GM19455 (cell line): ENCODE results near the gene PSMB9.
A peak's percentile ranks its signal among the peaks of the same experiment; 100 is the strongest.
"Not testable (repeated sequence)": the region's sequence is repeated elsewhere in the genome, so short reads cannot be mapped to it uniquely, and the experiment has no call there.

Source experiments
- ATAC-seq: cut with Tn5 transposase; IDR thresholded peaks from one replicate; pipeline ENCODE4 v1.9.1; 2021; ENCODE audit not compliant: unreplicated experiment

PSMB9 gene

GRCh38 chr6:32858194-32858593 is 4.2 kb downstream of the PSMB9 start:
- ATAC-seq, result no peak

- no peak for ATAC-seq
Observed at GRCh38 chr6:32860674-32861073, 6.7 kb downstream of the PSMB9 start.

- ATAC-seq, result no peak
Observed at GRCh38 chr6:32862725-32863124, 8.7 kb downstream of the PSMB9 start.

- ATAC-seq, result no peak
Observed at GRCh38 chr6:32865724-32866443, 11.9 kb downstream of the PSMB9 start.

GRCh38 chr6:32867022-32867477 is 13.1 kb downstream of the PSMB9 start:
- no peak for ATAC-seq

- ATAC-seq, result no peak
Observed at GRCh38 chr6:32867554-32868256, 13.7 kb downstream of the PSMB9 start.

- no peak for ATAC-seq
Observed at GRCh38 chr6:32868257-32868788, 14.3 kb downstream of the PSMB9 start.

GRCh38 chr6:32873947-32874346 is 20.0 kb downstream of the PSMB9 start:
- not testable (repeated sequence) for ATAC-seq

- ATAC-seq, result no peak
Observed at GRCh38 chr6:32876603-32877002, 22.6 kb downstream of the PSMB9 start.

- no peak for ATAC-seq
Observed at GRCh38 chr6:32879691-32880090, 25.7 kb downstream of the PSMB9 start.

GRCh38 chr6:32880962-32881361 is 27.0 kb downstream of the PSMB9 start:
- not testable (repeated sequence) for ATAC-seq

GRCh38 chr6:32882879-32883250 is 28.9 kb downstream of the PSMB9 start:
- ATAC-seq, result no peak

- ATAC-seq, result no peak
Observed at GRCh38 chr6:32883789-32884188, 29.8 kb downstream of the PSMB9 start.

GRCh38 chr6:32885698-32886286 is 31.8 kb downstream of the PSMB9 start:
- ATAC-seq, result no peak

- ATAC-seq, result no peak
Observed at GRCh38 chr6:32886681-32887383, 32.8 kb downstream of the PSMB9 start.

GRCh38 chr6:32887616-32888015 is 33.6 kb downstream of the PSMB9 start:
- ATAC-seq, result no peak

GRCh38 chr6:32888576-32888975 is 34.6 kb downstream of the PSMB9 start:
- no peak for ATAC-seq

- no peak for ATAC-seq
Observed at GRCh38 chr6:32889533-32889932, 35.5 kb downstream of the PSMB9 start.

- ATAC-seq, result no peak
Observed at GRCh38 chr6:32890831-32891230, 36.8 kb downstream of the PSMB9 start.

- peak; percentile 95 for ATAC-seq
Observed at GRCh38 chr6:32894085-32895005, 40.4 kb downstream of the PSMB9 start.
